Neuronal stem cell (in vitro differentiated cells): Measurements from ENCODE around the gene RHOH.

Source experiments
- DNase-seq: peaks from one replicate; pipeline ENCODE4 v3.0.0-alpha.2; 2013; ENCODE audit warnings: low spot score
- H2AFZ ChIP-seq: one replicate; pipeline ENCODE4 v1.6.1; 2013; ENCODE audit warnings: mild to moderate bottlenecking, low read length, inconsistent platforms
- H2AK5ac ChIP-seq: 2 replicates; pipeline ENCODE4 v1.6.1; 2013; ENCODE audit warnings: low read depth, mild to moderate bottlenecking, inconsistent platforms, low read length, moderate library complexity, mixed read lengths
- H2BK120ac ChIP-seq: 2 replicates; pipeline ENCODE4 v1.6.1; 2013; ENCODE audit warnings: low read depth, mild to moderate bottlenecking, inconsistent platforms, low read length, moderate library complexity, mixed read lengths
- H2BK12ac ChIP-seq: one replicate; pipeline ENCODE4 v1.6.1; 2013; ENCODE audit warnings: low read length, inconsistent platforms
- H2BK15ac ChIP-seq: 2 replicates; pipeline ENCODE4 v1.6.1; 2013; ENCODE audit warnings: mild to moderate bottlenecking, low read length, inconsistent platforms, mixed read lengths
- H2BK5ac ChIP-seq: one replicate; pipeline ENCODE4 v1.6.1; 2013; ENCODE audit warnings: inconsistent platforms, mild to moderate bottlenecking, low read length, moderate library complexity
- H3K14ac ChIP-seq: one replicate; pipeline ENCODE4 v1.6.1; 2013; ENCODE audit warnings: low read length, inconsistent platforms
- H3K18ac ChIP-seq: 2 replicates; pipeline ENCODE4 v1.6.1; 2013; ENCODE audit warnings: low read length, inconsistent platforms
- H3K23ac ChIP-seq: 2 replicates; pipeline ENCODE4 v1.6.1; 2013; ENCODE audit warnings: low read depth, mild to moderate bottlenecking, mixed read lengths, low read length, inconsistent platforms; ENCODE audit not compliant: poor library complexity
- H3K27ac ChIP-seq: replicated peaks from 3 replicates; pipeline ENCODE4 v1.5.1; 2013; ENCODE audit warnings: low read length, inconsistent platforms
- H3K27me3 ChIP-seq, 3 experiments: 2 replicates each; pipeline ENCODE4 v1.6.1; 2013; ENCODE audit warnings: low read length in 3 of 3, mild to moderate bottlenecking in 2 of 3, inconsistent platforms in 1 of 3, low read depth in 1 of 3, mixed read lengths in 1 of 3, moderate library complexity in 1 of 3; ENCODE audit not compliant: control insufficient read depth in 3 of 3, insufficient read depth in 3 of 3
- H3K36me3 ChIP-seq, 2 donors: replicated peaks in 1 of 2; 2 replicates each; pipeline ENCODE4 v1.6.1; 2013; ENCODE audit warnings: low read length in 2 of 2; ENCODE audit not compliant: control insufficient read depth in 2 of 2, insufficient read depth in 2 of 2
- H3K4ac ChIP-seq: 2 replicates; pipeline ENCODE4 v1.6.1; 2013; ENCODE audit warnings: inconsistent platforms, mild to moderate bottlenecking, low read length, moderate library complexity
- H3K4me1 ChIP-seq, 2 donors: 1 replicate in 1 of 2; 2 replicates in 1 of 2; pipeline ENCODE4 v1.6.1; 2013; ENCODE audit warnings: low read length in 2 of 2, low read depth in 1 of 2; ENCODE audit not compliant: control insufficient read depth in 2 of 2, insufficient read depth in 1 of 2
- H3K4me2 ChIP-seq: one replicate; pipeline ENCODE4 v1.6.1; 2013; ENCODE audit warnings: mild to moderate bottlenecking, low read length, inconsistent platforms; ENCODE audit not compliant: insufficient read depth, poor library complexity, severe bottlenecking
- H3K4me3 ChIP-seq, 2 donors: 2 replicates each; pipeline ENCODE4 v1.5.1; 2013; ENCODE audit warnings: low read length in 2 of 2, mild to moderate bottlenecking in 2 of 2, inconsistent platforms in 1 of 2, moderate library complexity in 1 of 2
- H3K79me1 ChIP-seq: one replicate; pipeline ENCODE4 v1.6.1; 2013; ENCODE audit warnings: low read depth, mild to moderate bottlenecking, inconsistent platforms, low read length, moderate library complexity
- H3K9ac ChIP-seq: one replicate; pipeline ENCODE4 v1.6.1; 2013; ENCODE audit warnings: mild to moderate bottlenecking, low read depth, low read length, inconsistent platforms; ENCODE audit not compliant: poor library complexity
- H3K9me3 ChIP-seq, 2 donors: replicated peaks in 1 of 2; 2 replicates each; pipeline versions ENCODE3 to v1.6.1; 2013; ENCODE audit warnings: low read length in 2 of 2, mild to moderate bottlenecking in 2 of 2, inconsistent platforms in 1 of 2, low read depth in 1 of 2, mixed read lengths in 1 of 2, moderate library complexity in 1 of 2; ENCODE audit not compliant: control insufficient read depth in 2 of 2, insufficient read depth in 1 of 2
- H4K8ac ChIP-seq: one replicate; pipeline ENCODE4 v1.6.1; 2013; ENCODE audit warnings: low read depth, mild to moderate bottlenecking, inconsistent platforms, low read length, moderate library complexity
- H4K91ac ChIP-seq: one replicate; pipeline ENCODE4 v1.6.1; 2013; ENCODE audit warnings: low read length, low read depth, mild to moderate bottlenecking, inconsistent platforms; ENCODE audit not compliant: poor library complexity
- WGBS, 2 donors: extraction: QIAGEN DNeasy Blood & Tissue Kit; methylation state at CpG; one replicate each; pipeline ENCODE4 v1.1.7; 2013; ENCODE audit warnings: missing lambda C conversion rate in 2 of 2, mixed read lengths in 1 of 2; ENCODE audit not compliant: insufficient read length in 2 of 2, insufficient replicate concordance in 1 of 2; ENCODE audit errors: extremely low coverage in 2 of 2; 5-methylcytosine and 5-hydroxymethylcytosine counted together

Gene RHOH

DNA sequence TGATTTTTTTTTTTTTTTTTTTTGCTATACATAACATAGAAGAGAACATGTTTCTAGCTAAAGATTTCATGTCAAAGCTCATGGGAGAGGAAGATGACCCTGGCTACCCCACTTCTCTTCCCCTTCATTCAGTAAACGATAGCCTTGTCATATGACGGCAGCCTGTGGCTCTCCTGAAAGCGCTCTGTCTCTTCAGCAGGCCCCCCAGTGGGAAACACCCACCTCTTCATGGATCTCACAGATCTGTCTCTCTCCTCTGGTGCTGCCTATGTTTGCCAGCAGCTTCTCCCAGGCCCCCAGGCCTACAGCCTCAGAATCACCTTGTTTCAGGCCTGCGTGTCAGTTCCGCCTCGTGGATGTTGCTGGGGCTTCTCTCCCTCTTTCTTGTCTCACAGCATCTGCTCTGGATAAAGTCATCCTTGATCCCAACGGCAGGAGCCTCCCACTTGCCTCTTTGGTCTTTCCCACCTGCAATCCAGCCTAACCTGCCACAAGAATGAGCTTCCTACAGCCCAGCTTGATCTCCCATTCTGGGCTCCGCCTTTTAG is 34.6 kb downstream of the RHOH start:
- H3K27ac ChIP-seq = no peak overlapping the region
- H2BK5ac ChIP-seq = no peak overlapping the region
- H3K18ac ChIP-seq = peak overlapping the region; percentile 39
- H4K91ac ChIP-seq = no peak overlapping the region
- no peak overlapping the region for H2AFZ ChIP-seq
- no peak overlapping the region for H3K9ac ChIP-seq
- no peak overlapping the region for H2BK15ac ChIP-seq
- no peaks in the 10 kb centered on the region for H3K36me3 ChIP-seq
- DNase-seq = no peak
- H3K23ac ChIP-seq = no peak overlapping the region
- H2AK5ac ChIP-seq = no peak overlapping the region
- no peak overlapping the region for H3K4me2 ChIP-seq
- no peaks in the 10 kb centered on the region for H3K9me3 ChIP-seq
- no peak overlapping the region for H2BK120ac ChIP-seq
- H4K8ac ChIP-seq = no peak overlapping the region
- H3K4me1 ChIP-seq = peaks cover 0 to 3% of the 10 kb centered on the region in 2 donors
- no peak overlapping the region for H3K4me3 ChIP-seq
- H3K14ac ChIP-seq = no peak overlapping the region
- no peaks in the 10 kb centered on the region for H3K27me3 ChIP-seq
- no peaks in the 10 kb centered on the region for H3K79me1 ChIP-seq
- no peak overlapping the region for H2BK12ac ChIP-seq
- no peak overlapping the region for H3K4ac ChIP-seq
- no CpG with 5 or more reads among the region's 8 CpGs for WGBS, 2 donors

DNA sequence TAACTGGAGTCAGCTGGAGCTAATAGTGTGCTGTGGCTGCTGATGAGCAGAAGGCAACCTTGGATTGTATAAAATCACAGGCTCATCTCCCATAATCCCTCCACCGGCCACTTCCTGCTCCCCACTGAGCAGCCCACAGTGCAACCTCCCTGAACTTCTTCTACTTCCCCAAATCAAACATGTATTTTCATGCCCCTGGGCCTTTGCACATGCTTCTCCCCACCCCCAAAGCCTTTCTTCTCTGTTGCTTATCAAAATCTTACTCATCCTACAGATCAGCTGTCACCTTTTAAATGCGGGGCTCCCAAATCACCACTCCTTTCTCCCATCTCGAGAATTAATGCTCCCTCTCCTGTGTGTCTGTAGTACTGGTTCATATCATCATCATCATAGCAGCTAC is 35.8 kb downstream of the RHOH start:
- Histone ChIP-seq H3K14ac (no peak overlapping the region), H3K27me3 (no peaks in the 10 kb centered on the region), H3K36me3 (no peaks in the 10 kb centered on the region), H3K4me3 (no peak overlapping the region), H4K91ac (no peak overlapping the region), H2AFZ (no peak overlapping the region), H3K9me3 (no peaks in the 10 kb centered on the region), H3K79me1 (no peaks in the 10 kb centered on the region), H3K4me1 (no peaks in the 10 kb centered on the region), H2BK5ac (no peak overlapping the region), H2BK12ac (no peak overlapping the region), H2BK120ac (no peak overlapping the region), H3K4me2 (no peak overlapping the region), H3K27ac (no peak overlapping the region), H2BK15ac (no peak overlapping the region), H3K4ac (no peak overlapping the region), H3K18ac (no peak overlapping the region), H4K8ac (no peak overlapping the region), H2AK5ac (no peak overlapping the region), H3K9ac (no peak overlapping the region), H3K23ac (no peak overlapping the region)
- no peak for DNase-seq
- no CpG with 5 or more reads among the region's 3 CpGs for WGBS, 2 donors

DNA sequence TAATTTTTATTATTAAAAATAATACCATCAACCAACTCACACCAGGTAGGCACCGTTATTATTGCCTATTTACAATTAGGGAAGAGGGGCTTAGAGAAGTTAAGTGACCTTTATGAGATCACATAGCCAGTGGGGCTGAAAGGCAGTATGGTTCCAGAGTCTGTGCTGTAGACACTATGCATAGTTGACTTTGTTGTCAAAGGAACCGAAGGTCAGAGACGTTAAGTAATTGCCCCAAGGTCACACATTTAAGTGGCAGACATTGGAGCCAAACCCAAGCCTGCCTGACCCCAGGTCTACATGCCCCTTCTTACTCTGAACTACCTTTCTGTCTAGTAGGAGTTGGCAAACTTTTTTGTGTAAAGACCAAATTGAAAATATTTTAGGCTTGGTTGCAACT is 36.4 kb downstream of the RHOH start:
- H3K9me3 ChIP-seq = no peaks in the 10 kb centered on the region
- no peaks in the 10 kb centered on the region for H3K79me1 ChIP-seq
- H2BK120ac ChIP-seq = no peak overlapping the region
- no peak overlapping the region for H2BK15ac ChIP-seq
- no peaks in the 10 kb centered on the region for H3K36me3 ChIP-seq
- no peak for DNase-seq
- no peak overlapping the region for H3K4me3 ChIP-seq
- no CpG with 5 or more reads among the region's 3 CpGs for WGBS, 2 donors
- H3K4ac ChIP-seq = no peak overlapping the region
- H3K27ac ChIP-seq = no peak overlapping the region
- H3K23ac ChIP-seq = no peak overlapping the region
- H3K4me1 ChIP-seq = no peaks in the 10 kb centered on the region
- H3K4me2 ChIP-seq = no peak overlapping the region
- no peak overlapping the region for H2BK12ac ChIP-seq
- H3K14ac ChIP-seq = no peak overlapping the region
- H3K9ac ChIP-seq = no peak overlapping the region
- no peak overlapping the region for H4K8ac ChIP-seq
- H3K27me3 ChIP-seq = no peaks in the 10 kb centered on the region
- no peak overlapping the region for H2AK5ac ChIP-seq
- H3K18ac ChIP-seq = no peak overlapping the region
- H4K91ac ChIP-seq = no peak overlapping the region
- no peak overlapping the region for H2BK5ac ChIP-seq
- H2AFZ ChIP-seq = no peak overlapping the region

DNA sequence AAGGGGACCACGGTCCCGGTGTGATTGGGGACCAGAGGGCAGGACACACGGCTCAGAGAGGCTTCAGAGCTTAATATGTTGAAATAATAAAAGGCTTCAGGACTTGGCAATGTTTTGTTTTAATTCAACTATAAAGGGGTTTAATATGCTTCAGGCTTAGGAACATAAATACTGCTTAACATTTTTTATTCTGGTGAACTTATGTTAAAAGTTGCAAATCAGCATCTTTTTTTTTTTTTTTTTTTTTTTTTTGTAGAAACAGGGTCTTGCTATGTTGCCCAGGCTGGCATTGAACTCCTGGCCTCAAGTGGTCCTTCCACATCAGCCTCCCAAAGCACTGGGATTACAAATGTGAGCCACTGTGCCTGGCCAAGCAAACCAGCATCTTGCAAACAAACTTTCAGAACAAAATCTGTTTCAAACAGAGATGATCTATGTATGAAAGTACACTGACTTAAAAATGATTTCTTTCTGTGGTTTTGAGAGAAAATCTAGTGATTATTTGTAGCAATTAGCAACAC is 37.7 kb downstream of the RHOH start:
- no peak overlapping the region for H2BK5ac ChIP-seq
- H2AK5ac ChIP-seq = no peak overlapping the region
- no peak overlapping the region for H3K14ac ChIP-seq
- no peak overlapping the region for H3K27ac ChIP-seq
- H3K36me3 ChIP-seq = no peaks in the 10 kb centered on the region
- no peak overlapping the region for H2BK12ac ChIP-seq
- no peaks in the 10 kb centered on the region for H3K79me1 ChIP-seq
- H3K4me2 ChIP-seq = no peak overlapping the region
- no peak overlapping the region for H3K4me3 ChIP-seq
- no peak overlapping the region for H2BK15ac ChIP-seq
- no peaks in the 10 kb centered on the region for H3K27me3 ChIP-seq
- H2AFZ ChIP-seq = no peak overlapping the region
- no peak overlapping the region for H4K91ac ChIP-seq
- H3K4ac ChIP-seq = no peak overlapping the region
- H3K9me3 ChIP-seq = no peaks in the 10 kb centered on the region
- H3K23ac ChIP-seq = no peak overlapping the region
- DNase-seq = no peak
- H3K4me1 ChIP-seq = no peaks in the 10 kb centered on the region
- H2BK120ac ChIP-seq = no peak overlapping the region
- no peak overlapping the region for H3K9ac ChIP-seq
- H4K8ac ChIP-seq = no peak overlapping the region
- no CpG with 5 or more reads among the region's 3 CpGs for WGBS, 2 donors
- H3K18ac ChIP-seq = no peak overlapping the region
